Measurements from ENCODE around the gene HLA-DMA.

GRCh38 chr6:32941214-32941768 is 11.6 kb downstream of the HLA-DMA start:
- no peak for TF ChIP-seq EP300 (IDR thresholded peaks at IDR 0.05)
- no peak for TF ChIP-seq CTCF (IDR thresholded peaks at IDR 0.05)

Data from suprapubic skin (tissue), 3 donors.